GM10248 (cell line): Measurements from ENCODE around the gene GPATCH11.

ENCODE experiments used
- CTCF ChIA-PET: fragments of 300-600 bp; sonication (Branson Sonifier 250); formaldehyde crosslinking; extraction: SDS; loops from one replicate; lab custom pipeline; 2021; ENCODE audit warnings: antibody characterized with exemption; lab: Yijun Ruan, JAX
- POLR2A ChIA-PET: fragments of 350-650 bp; sonication (Branson Sonifier 250); formaldehyde crosslinking; extraction: SDS; loops from one replicate; lab custom pipeline; 2020; ENCODE audit warnings: antibody characterized with exemption; lab: Yijun Ruan, JAX
- DNase-seq: peaks from one replicate; pipeline ENCODE4 v3.0.0; 2012; ENCODE audit errors: extremely low spot score
- TF ChIP-seq, protein P1 (sequence below): IDR thresholded peaks from 2 replicates; pipeline ENCODE4 v1.5.1; 2012; ENCODE audit warnings: mild to moderate bottlenecking, low read depth; ENCODE audit errors: extremely low read depth, missing control alignments, control extremely low read depth

GPATCH11 gene

DNA sequence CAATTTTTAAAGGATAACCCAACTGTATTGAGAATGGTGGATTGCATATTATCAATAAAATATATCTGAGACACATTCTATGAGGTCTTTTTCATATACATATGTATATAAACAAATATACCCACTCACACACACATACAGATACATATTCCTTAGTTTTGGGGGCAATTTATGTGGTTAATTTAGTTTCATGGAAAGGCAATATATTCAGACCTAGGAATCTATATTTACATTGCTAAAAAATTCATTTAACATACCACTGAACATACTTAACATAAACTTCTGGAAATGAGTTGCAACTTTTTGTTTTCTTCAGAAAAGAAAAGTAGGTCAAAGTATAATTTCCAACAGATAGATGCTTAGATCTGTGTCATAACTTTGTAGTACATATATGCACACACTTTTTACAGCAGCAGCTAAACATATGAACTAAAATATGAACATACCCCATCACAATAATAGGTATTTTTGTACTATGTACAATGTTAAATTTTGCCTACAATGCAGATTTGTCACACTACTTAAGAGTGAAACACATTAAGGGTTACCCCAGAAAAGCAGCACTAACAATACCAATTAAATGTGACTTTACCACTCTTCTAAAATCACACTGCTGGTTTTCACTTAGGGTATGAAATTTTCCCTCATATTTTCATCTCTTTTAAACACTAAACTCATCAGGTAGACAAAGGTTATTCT is 23.2 kb upstream of the GPATCH11 start:
- DNase-seq: no peak
- ChIA-PET CTCF (interaction anchor here (1.7 kb wide), 1 partner anchor 9 kb away, joined by 8 read pairs; no protein-coding TSS in a partner anchor), POLR2A (no interaction called here)
- TF ChIP-seq, protein P1, sequence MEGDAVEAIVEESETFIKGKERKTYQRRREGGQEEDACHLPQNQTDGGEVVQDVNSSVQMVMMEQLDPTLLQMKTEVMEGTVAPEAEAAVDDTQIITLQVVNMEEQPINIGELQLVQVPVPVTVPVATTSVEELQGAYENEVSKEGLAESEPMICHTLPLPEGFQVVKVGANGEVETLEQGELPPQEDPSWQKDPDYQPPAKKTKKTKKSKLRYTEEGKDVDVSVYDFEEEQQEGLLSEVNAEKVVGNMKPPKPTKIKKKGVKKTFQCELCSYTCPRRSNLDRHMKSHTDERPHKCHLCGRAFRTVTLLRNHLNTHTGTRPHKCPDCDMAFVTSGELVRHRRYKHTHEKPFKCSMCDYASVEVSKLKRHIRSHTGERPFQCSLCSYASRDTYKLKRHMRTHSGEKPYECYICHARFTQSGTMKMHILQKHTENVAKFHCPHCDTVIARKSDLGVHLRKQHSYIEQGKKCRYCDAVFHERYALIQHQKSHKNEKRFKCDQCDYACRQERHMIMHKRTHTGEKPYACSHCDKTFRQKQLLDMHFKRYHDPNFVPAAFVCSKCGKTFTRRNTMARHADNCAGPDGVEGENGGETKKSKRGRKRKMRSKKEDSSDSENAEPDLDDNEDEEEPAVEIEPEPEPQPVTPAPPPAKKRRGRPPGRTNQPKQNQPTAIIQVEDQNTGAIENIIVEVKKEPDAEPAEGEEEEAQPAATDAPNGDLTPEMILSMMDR: no peak

- DNase-seq: no peak
- ChIA-PET POLR2A (no interaction called here), CTCF (interaction anchor here (1.7 kb wide), 1 partner anchor 10 kb away, joined by 8 read pairs; no protein-coding TSS in a partner anchor)
- TF ChIP-seq, protein P1: no peak
Measured at GRCh38 chr2:37061776-37062175, 22.5 kb upstream of the GPATCH11 start.

GRCh38 chr2:37068686-37069085 is 15.6 kb upstream of the GPATCH11 start:
- ChIA-PET CTCF (interaction anchor here (0.9 to 2.0 kb wide), 4 partner anchors 9 to 26 kb away, joined by 3 to 6 read pairs (median 4); no protein-coding TSS in a partner anchor), POLR2A (no interaction called here)
- no peak for DNase-seq
- TF ChIP-seq, protein P1: no peak

- TF ChIP-seq, protein P1: no peak
- DNase-seq: no peak
- ChIA-PET CTCF (interaction anchor here (2.0 kb wide), 1 partner anchor 12 kb away, joined by 6 read pairs; no protein-coding TSS in a partner anchor), POLR2A (no interaction called here)
Measured at GRCh38 chr2:37070931-37071330, 13.4 kb upstream of the GPATCH11 start.

GRCh38 chr2:37080266-37080665 is 4.1 kb upstream of the GPATCH11 start:
- CTCF ChIA-PET: no interaction called here
- DNase-seq: no peak
- TF ChIP-seq, protein P1: no peak
- POLR2A ChIA-PET: no interaction called here

GRCh38 chr2:37080689-37081088 is 3.6 kb upstream of the GPATCH11 start:
- CTCF ChIA-PET: no interaction called here
- TF ChIP-seq, protein P1: no peak
- no peak for DNase-seq
- POLR2A ChIA-PET: no interaction called here
